HT1080 (cell line): ENCODE measurements around the gene TSPYL4. TPM values are rescaled to one million over a fixed set of nuclear protein-coding genes. Genes with fewer than 3 reads are reported as not detected.
"Not testable (repeated sequence)": the region's sequence is repeated elsewhere in the genome, so short reads cannot be mapped to it uniquely, and the experiment has no call there.

Source experiments
- DNase-seq: peaks from one replicate; pipeline ENCODE4 v3.0.0-alpha.2; 2015; ENCODE audit warnings: low read depth
- polyA plus RNA-seq, 2 experiments: library from polyadenylated mRNA; depleted of rRNA; stranded (reverse); fragments of >200 nt; gene quantifications; 2 replicates each; pipeline ENCODE4 v1.2.3, GENCODE V29; 2015
- total RNA-seq: library from RNA; depleted of rRNA; stranded (reverse); fragments of >200 nt; shearing (Covaris generic); gene quantifications from 2 replicates; pipeline ENCODE4 v1.2.3, GENCODE V29; 2014; rRNA removed

Gene TSPYL4
- total RNA-seq, result 8.4 and 10.4 TPM in 2 replicates
- polyA plus RNA-seq (2015; cell fraction: cytosol; rRNA removed), result 10.6 and 11.3 TPM in 2 replicates
- polyA plus RNA-seq (2015; cell fraction: nucleus; rRNA removed), result 25.1 and 30.8 TPM in 2 replicates

DNA sequence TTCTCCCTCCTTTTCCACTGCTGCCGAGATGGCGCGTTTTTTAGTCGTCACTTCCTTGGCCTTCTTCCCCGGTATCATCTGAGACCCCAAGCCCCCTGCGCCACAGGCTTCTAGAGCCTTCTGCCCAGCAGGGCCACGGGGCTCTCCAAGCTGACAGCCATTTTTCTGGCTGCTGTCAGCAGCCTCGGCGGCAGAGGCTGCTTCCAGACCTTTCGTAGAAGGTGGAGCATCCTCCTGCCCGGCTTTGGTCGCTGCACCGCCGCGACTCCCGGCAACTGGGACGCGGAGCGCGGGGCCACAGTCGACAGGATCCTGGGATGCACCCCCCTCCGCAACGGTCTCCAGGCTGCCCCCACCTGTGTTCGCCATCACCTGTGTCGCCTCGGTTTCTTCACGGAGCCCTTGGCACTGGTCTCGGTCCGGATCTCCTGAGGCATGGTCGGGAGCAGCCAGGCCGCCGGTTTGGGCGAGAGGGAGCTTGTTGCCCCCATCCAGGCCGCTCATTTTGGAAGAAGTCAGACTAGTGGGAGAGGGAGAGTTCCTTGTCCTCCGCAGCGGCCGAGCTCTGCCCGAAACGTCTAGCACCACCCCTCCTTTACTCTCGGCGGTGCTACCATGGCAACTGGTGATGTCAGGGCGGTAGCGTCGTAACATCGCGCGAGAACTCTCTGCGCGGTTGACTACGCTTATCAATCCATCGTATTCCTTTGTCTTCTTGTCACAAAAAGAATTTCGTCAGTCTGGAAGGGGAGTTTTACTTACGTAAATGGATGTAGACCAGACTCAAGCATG lies at the start of gene TSPYL4:
Gene TSPYL4, minus strand, starts transcription at position 571 of the 792 bp plus-strand sequence. Its CDS starts 67 bp downstream, at position 504.
- peak; percentile 92 for DNase-seq

DNA sequence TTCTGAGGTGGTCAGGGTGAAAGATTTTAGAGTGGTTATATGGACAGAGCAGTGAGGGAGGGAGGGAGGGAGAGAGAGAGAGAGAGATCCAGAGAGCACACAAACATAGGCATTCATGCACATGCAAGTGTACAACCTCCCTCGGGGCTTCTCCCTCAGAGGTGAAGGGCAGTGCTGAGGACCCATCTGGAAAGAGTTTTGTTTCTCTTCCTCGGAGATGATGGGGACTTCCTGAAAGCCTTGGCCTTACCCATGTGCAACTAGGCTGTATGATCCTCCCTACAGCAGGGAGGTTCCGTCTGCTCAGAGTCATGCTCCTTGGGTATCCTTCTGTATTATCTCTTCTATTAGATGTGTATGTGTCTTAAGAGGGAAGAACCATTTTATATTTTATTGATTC lies 47.2 kb upstream of the TSPYL4 start:
- no peak for DNase-seq

DNA sequence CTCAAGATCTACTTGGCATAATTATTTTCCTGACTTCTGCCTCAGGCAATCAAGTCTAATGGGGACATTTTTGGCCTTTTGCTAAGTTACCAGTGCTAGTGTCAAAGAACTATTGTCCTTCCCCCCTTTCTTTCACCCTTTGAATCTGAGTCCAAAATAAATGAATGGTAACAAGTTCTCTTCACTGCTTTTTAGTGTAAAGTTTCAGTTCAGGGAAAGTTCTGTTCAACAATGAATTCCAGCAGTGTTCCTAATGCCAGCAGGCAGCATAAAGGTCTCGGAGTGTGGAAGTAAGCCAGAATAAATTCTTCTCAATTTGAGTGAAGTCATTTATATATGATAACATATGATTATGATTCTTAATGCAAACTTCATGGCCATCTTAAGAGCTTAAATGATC lies 46.7 kb upstream of the TSPYL4 start:
- no peak for DNase-seq

DNA sequence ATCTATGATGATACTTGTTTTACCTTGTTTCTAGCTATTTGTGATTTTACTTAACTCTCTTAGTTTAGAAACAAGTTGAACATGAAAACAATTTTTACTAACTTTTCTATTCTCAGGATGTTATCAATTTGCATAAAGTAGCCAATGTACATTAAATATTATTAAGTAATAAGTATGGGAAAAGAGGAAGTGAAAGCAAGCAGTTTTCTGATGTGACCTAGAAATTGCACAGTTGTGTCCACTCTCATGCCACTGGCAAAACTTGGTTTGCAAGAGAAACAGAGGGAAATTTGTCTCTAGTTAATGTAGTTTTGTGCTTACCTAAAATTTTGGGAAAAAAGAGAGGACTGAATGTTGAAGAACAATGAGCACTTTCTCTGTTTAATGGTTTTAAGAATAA lies 45.1 kb upstream of the TSPYL4 start:
- DNase-seq, result no peak

DNA sequence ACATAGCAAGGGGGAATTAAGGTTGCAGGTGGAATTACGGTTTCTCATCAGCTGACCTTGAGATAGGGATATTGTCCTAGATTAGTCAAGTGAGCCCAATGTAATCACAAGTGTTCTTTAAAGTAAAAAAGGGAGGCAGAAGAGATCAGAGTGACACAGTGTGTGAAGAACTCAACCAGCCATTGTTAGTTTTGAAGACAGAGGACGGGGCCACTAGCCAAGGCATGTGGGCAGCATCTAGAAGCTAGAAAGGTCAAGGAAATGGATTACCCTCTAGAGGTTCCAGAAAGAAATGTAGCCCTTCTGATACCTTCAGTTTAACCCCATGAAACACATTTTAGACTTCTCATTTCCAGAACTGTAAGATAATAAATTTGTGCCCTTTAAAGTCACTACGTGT lies 44.4 kb upstream of the TSPYL4 start:
- no peak for DNase-seq

DNA sequence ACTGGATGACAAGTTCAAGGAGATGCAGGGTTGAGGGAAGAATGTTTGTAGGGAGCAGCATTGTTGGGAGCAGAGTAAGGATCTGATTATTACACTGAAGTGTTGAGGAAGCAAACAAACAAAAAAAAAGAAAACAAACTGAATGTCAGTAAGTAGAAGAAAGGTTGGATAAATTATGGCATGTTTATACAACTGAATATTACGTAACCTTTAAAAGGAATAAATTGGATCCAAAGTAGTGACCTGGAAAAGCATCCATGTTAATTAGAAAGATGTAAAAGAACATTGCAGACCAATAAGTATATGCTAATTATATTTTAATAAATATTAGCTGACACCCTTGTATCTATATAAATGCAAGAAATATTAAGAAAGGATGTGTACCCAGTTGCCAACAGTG lies 38.7 kb upstream of the TSPYL4 start:
- DNase-seq, result no peak

DNA sequence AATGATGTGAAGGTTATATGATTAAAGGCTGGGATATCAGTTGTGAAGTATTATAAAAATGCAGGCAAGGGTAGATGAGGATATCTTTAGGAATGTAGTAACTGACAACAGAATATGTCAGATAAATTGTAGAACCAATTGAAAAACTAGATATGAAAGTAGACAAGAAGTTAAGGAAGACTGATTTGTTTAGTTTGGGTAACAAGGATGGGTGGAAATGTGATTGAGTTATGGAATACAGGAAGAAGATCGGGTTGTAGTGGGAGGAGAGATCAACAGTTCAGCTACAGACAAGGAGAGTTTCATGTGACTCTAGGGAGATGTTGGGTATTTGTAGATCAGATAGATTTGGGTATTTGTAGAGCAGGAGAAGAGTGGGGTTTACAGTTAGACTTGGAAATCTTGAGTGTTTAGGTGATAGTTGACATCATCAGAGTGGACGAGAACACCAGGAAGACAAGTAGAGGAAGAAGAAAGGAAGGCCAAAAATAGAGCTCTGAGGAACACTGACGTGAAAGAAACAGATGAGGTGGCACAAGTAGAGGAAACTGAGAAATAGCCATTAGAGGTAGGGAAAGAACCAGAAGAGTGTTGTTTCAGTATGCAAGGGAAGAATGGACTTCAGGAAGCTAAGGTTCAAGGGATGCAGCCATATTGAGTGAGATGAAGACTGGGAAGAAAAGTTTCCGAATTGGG lies 38.0 kb upstream of the TSPYL4 start:
- DNase-seq, result no peak

DNA sequence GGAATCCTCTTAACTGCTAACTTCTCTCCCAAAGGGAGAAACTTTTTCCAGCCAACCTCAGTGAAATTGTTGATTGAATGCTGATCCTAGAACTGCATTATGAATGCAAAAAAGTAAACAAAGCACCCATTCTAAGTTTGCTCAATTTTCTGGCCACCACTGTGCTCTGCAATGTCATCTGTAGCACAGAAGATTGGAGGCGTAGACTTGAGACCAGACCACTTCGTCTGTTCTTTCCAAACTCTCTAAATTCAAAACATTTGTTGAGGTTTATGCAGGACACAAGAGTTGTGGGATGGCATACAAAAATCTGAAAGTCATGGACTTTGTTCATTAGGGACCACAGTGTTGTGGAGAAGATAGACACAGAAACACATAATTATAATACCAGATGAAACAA lies 36.9 kb upstream of the TSPYL4 start:
- DNase-seq, result no peak

DNA sequence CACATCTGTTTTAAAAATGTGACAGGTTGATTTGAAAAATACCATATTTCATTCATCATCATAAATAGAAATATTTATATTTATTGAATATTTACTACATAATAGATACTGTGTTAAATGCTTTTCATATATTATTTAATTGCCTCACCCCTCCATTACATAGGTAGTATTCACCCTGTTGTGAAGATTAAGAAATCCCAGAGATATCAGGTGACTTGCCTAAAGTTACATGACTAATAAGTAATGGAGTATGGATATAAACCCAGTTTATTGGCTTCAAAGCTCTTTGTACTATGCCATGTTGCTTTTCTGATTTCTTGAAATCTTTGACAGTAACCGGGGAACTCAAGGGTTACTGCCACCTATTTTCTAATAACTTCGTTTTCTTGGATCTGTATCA lies 36.0 kb upstream of the TSPYL4 start:
- DNase-seq, result no peak

DNA sequence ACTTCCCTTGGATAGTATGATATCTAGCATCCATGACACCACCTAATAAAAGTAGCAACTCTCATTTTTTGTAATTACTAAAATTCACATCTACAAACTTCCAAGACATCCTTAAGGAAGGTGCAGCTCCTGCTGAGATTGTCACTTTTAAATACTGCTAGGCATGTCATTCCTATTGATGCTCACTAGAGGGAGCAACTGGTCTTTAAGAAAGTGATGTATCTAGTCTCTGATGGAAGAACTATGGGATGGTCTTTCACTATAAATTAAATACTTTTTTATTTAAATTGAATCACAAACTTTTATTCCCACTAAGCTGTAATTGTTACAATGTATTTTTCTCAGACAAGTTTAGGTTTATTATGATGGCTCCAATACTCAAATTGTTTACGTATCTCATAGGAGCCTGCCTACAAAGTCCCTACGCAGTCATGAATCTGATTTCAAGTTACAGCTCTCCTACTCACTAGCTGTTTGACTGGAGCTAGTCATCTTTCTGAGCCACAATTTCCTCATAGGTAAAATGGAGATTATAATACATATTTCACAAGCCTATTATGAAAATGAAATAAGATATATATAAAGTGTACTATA lies 33.9 kb upstream of the TSPYL4 start:
- peak; percentile 42 for DNase-seq

DNA sequence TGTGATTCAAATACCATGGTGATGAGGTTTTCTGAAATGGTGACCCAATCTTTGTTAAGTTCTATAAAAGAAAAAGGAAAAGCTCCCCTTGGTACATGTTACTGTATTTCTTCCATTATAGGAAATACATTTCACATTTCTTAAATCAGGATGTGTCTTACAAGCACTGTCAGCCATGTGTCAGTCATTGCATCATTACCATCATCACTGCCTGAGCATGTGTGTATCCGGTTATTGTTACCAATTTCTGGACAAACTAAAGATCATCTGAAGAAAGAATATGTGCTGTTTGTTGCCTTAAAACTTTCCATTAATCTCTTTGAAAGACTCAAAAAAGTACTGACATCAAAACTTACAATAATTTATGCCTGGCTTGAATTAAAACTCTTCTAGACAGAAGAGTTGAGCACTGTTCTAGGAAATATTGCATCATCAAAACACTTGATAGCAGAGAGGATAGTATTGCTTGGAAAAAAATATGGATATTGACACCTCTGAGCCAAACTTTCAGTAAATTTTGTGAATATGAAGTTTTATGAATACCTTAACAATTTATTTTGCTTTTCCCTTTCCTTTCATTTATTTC lies 33.0 kb upstream of the TSPYL4 start:
- no peak for DNase-seq

DNA sequence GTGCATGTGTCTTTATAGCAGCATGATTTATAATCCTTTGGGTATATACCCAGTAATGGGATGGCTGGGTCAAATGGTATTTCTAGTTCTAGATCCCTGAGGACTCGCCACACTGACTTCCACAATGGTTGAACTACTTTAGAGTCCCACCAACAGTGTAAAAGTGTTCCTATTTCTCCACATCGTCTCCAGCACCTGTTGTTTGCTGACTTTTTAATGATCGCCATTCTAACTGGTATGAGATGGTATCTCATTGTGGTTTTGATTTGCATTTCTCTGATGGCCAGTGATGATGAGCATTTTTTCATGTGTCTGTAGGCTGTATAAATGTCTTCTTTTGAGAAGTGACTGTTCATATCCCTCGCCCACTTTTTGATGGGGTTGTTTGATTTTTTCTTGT lies 31.1 kb upstream of the TSPYL4 start:
- not testable (repeated sequence) for DNase-seq

DNA sequence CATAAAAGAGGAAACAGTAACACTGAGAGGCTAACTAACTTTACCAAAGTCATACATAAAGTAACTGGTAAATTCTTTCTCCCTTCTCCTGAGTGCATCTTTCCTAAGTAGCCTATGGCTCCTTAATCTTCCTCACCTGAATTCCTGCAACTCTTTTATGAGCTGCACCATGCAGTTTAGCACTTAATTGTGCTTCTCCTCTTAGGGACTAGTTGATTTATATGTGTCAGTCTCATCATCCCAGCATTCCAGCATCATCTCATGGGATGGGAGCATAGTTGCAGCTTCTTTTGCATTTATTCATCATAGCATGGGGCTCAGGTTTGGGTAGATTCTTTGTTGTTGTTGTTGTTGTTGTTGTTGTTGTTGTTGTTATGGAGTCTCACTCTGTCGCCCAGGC lies 29.3 kb upstream of the TSPYL4 start:
- no peak for DNase-seq

DNA sequence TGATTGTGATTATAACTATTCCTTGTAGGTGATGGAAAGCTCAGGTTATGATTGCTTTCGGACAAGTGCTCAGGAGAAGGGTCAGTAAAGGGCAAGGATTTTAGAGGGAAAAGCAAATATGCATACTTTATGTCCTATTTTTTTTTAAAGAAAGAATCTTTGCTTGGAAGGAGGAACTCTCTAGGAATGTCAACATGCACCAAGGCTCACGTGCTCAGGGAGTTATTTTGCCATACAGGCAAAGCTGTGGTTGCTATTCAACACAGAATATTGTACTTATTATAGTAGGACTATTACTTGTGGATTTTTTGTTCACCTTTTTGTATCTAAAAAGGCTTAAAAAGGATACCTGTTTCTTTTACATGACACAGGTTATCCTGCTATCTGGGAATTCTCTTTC lies 28.8 kb upstream of the TSPYL4 start:
- DNase-seq, result no peak

DNA sequence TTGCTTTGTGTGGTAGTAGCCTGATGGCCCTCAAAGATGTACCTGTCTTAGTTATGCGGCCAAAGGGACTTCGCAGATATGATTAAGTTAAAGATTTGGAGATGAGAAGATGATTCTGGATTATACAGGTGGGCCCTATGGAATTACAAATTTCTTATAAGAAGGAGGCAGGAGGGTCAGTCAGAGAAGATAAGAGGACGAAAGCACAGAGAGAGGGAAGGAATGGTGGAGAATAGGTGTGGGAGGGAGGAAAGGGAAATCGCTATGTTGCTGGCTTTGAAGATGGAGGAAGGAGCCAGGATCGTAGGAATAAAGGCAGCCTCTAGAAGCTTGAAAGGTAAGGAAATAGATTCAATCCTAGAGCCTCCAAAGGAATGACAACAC lies 27.1 kb upstream of the TSPYL4 start:
- no peak for DNase-seq

DNA sequence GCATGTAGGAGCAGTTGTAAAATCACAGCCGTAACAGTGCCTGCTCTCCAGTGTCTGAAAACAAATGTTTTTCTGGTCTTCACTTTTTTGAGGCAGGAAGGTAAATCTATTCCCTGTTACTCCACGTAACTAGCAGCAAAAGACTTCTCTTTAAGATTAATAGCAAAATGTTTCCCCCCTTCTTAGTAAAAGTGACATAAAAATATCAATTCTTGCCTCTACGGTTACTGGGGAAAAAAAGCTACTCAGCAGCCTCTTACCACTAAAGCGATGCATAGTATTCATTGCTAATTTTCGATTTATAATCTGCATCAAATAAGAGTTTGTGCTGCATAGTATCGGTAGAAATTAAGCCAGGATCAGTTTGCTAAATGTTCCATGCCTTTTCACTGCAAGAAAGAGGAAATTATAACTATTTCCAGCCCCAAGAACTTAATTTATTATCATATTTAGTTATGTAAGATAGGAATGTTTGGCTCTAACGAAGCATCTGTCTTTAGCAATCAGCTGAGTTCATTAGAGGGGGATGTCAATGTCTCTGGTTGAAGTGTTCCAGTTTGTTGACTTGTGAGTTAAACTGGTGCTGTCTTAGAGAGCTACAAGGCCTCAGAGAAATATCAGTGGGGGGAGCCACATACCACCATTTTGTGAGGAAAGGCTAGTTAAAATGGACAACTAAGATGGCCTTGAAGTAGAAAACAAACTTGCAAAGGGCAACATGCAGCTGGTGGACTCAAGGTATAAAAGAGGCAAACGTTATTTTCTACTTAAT lies 26.5 kb upstream of the TSPYL4 start:
- DNase-seq, result peak; percentile 32

DNA sequence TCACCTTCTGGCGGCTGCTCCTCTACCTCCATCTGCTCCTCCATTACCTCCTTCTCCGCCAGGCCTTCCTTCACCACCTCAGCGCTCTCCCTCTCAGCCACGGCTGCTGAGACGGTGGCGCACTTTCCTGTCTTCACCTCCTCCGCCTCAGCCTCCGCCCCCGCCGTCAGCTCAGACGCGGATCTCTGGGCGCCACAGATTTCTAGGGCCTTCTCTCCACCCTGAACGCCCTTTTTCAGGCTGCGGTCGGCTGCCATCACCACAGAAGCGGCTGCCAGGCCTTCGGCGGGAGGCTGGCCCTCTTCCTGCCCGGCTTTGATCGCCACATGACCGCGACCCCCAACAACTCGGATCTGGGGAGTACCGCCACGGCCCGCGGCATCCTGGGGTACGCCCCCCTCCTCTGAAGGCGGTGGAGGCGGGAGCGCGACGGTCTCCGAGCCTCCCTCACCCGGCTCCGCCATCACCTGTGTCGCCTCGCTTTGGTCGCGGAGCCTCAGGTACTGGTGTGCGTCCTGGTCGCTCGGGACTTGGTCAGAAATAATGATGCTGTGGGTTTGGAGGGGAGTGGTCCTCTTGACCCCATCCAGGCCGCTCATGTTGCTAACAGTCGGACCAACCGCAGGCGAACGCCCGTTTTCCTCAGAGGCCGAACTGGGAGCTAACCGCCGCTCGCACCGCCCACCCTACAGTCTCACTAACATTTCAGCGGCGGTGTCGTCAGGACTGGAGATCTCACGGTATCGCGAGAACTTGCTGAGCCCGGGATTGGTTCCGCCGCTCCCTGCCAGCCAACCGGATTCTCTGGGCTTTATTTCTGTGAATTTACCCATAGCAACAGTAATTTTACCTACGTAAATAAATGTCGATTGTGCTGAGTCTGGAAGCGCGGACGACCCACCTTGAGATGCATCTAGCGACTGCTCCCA lies 25.6 kb upstream of the TSPYL4 start, which contains the start of gene TSPYL1:
Gene TSPYL1, minus strand, starts transcription at position 699 of the 929 bp plus-strand sequence. Its CDS starts 100 bp downstream, at position 599.
- peak; percentile 95 for DNase-seq

DNA sequence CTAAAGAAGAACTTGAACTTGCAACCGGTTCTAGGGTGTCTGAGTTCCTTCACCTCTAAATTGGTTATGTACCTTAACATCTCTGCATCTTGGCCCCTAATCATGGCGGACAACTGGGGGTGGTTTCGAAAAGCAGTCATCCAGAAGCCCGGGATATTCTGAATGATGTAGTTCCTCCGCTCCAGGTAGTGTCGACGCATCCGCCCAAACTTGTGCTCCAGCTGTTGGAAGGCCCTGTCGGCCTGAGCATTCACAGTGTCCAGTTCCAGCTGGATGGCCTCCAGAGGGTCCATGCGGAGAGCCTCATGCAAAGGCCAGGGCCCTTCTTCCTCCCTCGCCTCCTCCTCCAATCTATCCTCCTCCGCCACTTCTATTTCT lies 25.0 kb upstream of the TSPYL4 start:
- DNase-seq, result no peak

DNA sequence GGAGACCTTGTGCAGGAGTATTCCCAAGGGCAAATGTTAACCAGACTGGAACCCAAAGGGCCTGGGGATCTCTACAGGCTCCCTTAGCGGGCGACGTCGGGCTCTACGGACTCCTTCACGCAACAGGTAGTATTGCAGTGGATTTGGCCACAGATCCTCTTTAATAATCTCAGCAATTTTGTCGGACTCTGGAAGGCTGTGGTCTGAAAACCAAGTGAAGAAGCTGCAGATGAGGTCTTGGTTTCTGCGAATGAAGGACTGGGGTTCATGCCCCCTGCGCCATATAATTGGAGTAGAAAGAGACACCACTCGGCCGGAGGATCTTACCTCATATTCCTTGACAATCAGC lies 24.6 kb upstream of the TSPYL4 start:
- DNase-seq, result no peak

DNA sequence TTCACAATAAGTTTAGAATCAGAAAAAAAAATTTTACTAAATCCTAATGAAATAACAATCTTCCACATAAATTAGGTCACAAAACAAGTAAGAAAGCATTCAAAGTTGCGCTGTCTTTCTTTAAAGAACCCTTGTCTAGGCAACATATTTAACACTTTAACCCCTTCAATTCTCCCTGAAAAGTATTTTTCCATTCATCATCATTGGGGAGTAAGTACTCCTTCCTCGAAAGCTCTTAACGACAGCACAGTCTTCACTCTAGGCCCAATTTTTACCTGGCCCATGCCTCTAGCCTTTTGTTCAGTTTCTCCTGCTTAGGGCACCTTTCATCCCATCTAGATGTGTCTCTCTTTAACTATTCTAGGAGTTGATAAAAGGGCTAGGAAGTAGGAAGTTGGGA lies 23.2 kb upstream of the TSPYL4 start:
- no peak for DNase-seq
